ENCODE measurements around the gene RPSA.

RPSA gene

DNA sequence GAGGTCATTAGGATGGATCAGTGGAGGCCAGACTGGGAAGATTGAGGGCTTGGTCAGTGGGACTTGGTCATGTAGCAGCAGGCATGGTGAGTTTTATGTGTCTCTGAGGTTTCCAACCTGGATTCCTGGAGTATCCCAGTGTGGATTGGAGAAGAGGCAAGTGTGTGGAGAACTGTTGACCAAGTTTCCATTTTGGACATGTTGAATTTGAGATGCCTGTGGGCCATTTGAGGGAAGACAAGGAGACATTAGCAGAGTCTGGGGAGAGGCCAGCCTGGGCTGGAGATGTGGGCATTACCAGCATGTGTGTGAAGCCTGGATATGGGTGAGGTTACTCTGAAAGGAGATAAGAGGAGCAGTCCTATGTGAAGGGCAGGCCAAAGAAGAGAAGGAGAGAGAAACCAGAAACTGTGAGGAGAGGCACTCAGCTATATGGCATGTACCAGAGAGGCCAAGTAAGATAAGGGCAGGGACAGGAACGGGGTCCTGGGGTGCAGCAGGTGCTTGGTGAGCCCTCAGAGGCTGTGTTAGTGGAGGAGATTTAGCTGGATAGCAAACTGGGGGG lies 19.0 kb upstream of the RPSA start:
- in situ Hi-C loops (cut with HindIII; ENCODE audit: low pct_ligation_motif_present, low pct_unique_long_range_greater_than_20kb, low sequenced_read_pairs): no loop called here

DNA sequence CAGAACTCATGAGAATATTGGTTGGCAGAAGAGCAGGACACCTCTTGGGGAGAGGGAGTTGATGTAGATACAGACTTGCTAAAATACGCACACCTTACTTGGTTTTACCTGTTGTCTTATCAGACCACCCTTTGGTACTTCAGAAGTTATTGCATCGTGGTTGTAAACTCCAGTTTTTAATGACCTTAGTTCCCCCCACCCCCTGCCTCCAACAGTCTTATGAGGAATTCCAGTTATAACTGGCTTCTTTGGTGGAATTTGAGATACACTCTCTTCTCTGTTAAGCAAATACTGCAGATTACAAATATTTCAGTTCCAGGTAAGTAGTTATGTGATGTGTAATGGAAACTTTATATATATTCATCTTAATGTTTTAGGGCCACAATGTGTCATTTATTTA lies 18.4 kb upstream of the RPSA start:
- in situ Hi-C loops (cut with HindIII; ENCODE audit: low pct_ligation_motif_present, low pct_unique_long_range_greater_than_20kb, low sequenced_read_pairs): no loop called here
- DNase-seq: no peak

More for the DNA sequence above, 19.0 kb upstream of the RPSA start:
- no peak for DNase-seq

DNA sequence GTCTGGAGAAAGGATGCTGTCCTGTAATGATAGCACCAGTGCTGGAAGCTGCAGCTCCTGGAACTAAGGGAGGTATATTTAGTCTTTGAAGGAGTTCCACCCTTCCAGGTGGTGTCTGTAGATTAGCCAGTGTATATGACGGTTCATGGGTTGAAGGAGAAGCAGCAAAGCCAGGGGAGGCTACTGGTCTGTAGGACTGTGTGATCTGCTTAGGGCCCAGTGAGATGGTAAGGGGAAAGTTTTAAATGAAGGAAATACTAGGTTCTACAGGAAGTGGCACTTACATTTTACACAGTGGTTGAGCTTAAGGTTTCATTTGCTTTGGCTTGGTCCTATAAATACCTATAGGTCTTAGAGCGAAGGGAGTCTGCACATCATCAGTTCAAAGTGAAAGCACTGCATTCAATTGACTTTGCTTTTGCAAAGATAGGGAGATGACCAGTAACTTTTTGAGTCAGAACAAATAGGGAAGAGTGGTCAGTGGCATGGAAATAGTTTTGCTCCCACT lies 17.7 kb upstream of the RPSA start:
- DNase-seq: no peak
- in situ Hi-C loops (cut with HindIII; ENCODE audit: low pct_ligation_motif_present, low pct_unique_long_range_greater_than_20kb, low sequenced_read_pairs): no loop called here

DNA sequence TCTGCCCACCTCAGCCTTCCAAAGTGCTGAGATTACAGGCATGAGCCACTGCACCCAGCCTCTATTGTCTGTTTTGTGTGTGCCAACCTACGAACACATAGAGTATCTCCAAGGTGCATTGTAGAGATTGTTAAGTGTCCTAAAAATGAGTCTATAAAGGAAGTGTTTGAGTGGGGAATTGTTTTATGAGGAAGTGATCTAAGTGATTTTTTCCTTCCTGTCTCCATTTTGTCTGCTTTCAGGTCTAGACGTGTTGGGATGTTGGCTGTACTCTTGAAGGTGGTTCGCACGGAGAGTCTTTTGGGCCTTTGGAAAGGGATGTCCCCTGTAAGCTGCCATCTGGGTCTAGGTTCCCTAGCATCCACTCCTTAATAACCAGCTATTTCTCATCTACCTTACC lies 16.3 kb upstream of the RPSA start:
- in situ Hi-C loops (cut with HindIII; ENCODE audit: low pct_ligation_motif_present, low pct_unique_long_range_greater_than_20kb, low sequenced_read_pairs): no loop called here
- DNase-seq: no peak

DNA sequence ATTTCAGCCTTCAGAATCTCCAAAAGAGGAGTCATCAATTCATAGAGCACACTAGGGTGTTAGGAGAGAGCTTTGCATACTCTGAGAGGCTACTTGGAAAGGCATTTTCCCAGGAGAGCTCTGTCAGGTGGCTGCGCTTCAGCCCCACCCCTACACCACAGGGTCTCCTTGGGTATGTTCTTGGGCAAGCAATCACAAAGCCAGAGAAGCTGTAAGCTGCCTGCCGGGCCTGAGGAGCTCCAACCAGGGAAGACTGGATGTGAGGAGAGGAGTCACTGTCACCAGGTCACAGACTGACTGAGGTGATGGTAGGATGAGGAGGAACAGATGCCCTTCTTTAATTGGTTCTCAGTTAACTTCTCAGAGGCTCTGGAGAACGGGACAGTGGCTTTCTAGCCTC lies 9.8 kb upstream of the RPSA start:
- DNase-seq: no peak
- in situ Hi-C loops (cut with HindIII; ENCODE audit: low pct_ligation_motif_present, low pct_unique_long_range_greater_than_20kb, low sequenced_read_pairs): no loop called here

DNA sequence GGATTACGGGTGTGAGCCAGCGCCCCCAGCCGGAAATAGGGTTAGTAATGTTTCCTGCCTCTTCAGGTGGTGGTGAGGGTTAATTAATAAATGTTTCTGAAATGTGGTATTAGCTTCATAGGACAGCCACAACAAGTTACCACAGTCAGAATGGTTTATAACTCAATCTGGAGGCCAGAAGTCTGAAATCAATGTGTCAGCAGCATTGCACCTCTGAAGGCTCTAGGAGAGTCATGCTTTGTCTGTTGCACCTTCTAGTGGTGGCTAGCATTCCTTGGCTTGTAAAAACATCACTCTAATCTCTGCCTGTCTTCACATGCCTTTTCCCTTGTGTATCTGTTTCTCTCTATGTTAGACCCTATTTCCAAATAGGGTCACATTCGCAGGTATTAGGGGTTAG lies 7.8 kb upstream of the RPSA start:
- DNase-seq: no peak
- in situ Hi-C loops (cut with HindIII; ENCODE audit: low pct_ligation_motif_present, low pct_unique_long_range_greater_than_20kb, low sequenced_read_pairs): no loop called here

DNA sequence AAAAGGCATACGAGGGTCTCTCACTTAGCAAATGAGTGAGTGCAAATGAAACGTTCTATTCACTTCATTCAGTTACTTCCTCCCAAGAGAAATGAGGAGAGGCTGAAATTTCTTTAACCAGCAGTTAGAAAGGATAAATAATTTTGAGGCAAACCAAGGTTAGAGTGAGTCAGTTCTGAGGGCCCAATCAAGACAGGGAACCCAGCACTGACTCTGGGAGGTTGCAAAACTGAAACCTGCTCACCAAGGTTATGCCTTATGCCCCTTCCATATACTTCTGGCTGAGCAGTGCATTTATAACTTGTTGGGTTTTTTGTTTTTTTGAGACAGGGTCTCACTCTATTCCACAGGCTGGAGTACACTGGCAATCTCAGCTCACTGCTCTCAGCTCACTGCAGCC lies 4.5 kb upstream of the RPSA start:
- in situ Hi-C loops (cut with HindIII; ENCODE audit: low pct_ligation_motif_present, low pct_unique_long_range_greater_than_20kb, low sequenced_read_pairs): no loop called here
- no peak for DNase-seq

DNA sequence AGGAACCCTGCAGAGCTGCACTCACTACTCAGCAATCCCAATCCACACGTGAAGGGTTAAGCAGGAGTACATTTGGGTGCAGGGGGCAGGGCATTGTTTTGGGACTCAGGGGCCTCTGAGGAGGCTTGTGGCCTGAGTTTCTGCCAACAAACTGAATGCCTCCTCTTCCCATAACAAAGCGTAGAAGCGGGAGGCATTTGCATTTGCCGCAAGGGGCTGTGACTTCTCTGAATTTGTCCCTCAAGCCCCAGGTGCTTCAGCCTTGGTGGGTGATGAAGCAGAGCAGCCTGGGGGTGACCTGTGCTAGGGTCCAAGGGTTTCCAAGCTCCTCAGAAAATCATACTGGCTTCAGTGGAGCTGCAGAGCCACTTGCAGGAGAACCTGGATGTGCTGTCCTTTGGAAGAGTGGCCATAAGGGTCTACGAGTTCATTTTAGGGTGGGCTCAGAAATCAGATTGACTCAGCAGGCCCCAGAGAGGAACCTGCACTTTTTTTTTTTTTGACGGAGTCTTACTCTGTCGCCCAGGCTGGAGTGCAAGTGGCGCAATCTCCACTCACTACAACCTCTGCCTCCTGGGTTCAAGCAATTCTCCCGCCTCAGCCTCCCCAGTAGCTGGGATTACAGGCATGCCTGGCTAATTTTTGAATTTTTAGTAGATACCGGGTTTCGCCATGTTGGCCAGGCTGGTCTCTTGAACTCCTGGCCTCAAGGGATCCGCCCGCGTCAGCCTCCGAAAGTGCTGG lies 1.4 kb upstream of the RPSA start:
- no peak for DNase-seq
- in situ Hi-C loops (cut with HindIII; ENCODE audit: low pct_ligation_motif_present, low pct_unique_long_range_greater_than_20kb, low sequenced_read_pairs): no loop called here

DNA sequence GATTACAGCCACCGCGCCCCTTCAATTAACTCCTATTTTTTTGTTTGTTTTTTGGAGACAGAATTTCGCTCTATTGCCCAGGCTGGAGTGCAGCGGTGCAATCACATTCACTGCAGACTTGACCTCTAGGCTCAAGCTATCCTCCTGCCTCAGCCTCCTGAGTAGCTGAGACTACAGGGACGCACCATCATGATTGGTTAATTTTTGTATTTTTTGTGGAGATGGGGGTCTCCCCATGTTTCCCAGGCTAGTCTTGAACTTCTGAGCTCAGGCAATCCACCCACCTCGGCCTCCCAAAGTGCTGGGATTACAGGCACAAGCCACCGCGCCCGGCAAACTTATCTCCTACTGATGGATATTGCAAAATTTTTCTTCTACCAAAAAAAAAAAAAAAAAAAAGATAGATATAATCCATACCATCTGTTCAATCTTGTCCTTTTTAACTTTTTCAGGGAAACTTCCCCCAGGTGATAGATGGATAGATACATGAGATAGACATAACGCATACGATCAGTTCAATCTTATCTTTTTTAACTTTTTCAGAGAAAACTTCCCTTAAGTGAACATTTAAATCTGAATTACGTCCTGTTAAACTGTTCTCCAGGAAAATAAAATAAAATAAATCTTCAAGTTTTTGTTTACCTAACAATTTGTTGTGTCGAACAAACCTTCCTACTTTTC lies 693 bp upstream of the RPSA start:
- DNase-seq: no peak
- in situ Hi-C loops (cut with HindIII; ENCODE audit: low pct_ligation_motif_present, low pct_unique_long_range_greater_than_20kb, low sequenced_read_pairs): no loop called here

DNA sequence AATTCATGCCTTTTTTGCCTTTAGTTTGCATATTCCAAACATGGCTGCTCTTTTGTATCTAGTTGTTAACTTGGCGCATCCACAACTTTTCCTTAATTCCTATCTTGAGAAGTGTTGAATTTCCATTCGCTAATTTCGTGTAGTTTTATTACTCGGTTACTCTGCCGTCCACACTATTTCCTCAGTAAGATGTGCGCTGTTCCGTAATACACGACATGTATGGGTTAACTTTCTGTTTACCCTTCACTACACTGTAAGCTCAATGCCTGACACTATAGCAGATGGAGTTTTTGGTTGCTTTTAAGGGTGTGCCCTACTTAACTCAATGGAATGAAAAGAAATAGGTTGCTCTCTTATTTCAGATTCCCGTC lies 724 bp downstream of the RPSA start:
- in situ Hi-C loops (cut with HindIII; ENCODE audit: low pct_ligation_motif_present, low pct_unique_long_range_greater_than_20kb, low sequenced_read_pairs): no loop called here
- no peak for DNase-seq

DNA sequence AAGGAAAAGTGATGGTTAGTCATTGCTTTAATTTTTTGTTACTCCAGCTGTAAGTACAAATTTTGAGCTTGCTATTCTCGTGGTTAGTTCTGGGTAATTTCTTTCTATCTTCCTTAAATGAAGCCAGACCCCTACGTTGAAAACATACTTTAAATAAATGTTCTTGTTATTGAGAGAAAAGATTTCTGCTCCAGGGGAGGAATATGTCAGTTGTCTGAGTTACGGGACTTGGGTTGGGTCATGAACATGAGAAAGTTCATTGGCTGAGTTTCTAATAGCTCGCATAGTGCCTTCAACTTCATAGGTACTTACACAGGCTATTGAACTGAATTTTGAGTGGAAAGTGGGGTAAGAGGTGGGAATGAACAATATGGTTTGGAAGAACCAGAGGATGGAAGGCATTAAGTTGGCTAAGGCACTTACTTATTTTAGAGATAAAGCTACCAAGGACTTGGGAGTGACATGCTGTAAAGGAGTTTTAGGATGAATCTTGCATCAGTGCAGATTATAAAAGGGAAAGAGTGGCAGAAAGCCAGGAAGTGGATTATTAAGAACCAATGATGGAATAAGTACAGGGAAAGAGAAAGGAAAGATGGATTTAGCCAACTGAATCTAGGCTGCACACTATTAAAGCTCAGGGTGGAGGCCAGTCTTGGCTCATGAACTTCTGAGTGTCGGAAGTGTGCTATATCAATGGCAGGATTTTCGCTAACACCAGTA lies 1.4 kb downstream of the RPSA start:
- in situ Hi-C loops (cut with HindIII; ENCODE audit: low pct_ligation_motif_present, low pct_unique_long_range_greater_than_20kb, low sequenced_read_pairs): no loop called here
- DNase-seq: no peak

DNA sequence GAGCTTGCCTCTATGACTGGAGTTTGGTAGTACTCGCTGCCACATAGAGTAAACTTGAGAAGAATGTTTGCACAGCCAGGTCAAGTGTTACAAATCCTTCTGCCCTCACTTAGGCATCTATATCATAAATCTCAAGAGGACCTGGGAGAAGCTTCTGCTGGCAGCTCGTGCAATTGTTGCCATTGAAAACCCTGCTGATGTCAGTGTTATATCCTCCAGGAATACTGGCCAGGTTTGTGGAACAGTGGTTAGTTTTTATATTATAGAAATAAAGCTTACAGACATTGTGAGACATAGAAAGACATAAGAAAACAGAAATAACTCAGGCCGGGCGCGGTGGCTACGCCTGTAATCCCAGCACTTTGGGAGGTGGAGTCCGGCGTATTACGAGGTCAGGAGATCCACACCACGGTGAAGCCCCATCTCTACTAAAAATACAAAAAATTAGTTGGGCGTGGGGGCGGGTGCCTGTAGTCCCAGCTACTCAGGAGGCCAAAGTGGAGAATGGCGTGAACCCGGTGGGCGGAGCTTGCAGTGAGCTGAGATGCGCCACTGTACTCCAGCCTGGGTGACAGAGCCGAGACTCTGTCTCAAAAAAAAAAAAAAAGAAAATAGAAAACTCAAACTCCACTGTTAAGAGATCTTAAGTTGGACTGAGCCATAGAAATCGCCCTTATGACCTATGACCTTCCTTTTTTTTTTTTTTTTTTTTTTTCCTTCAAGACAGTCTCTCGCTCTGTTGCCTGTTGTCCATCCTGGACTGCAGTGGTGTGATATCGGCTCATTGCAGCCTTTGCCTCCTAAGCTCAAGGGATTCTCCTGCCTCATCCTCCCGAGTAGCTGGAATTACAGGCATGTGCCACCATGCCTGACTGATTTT lies 2.2 kb downstream of the RPSA start:
- in situ Hi-C loops (cut with HindIII; ENCODE audit: low pct_ligation_motif_present, low pct_unique_long_range_greater_than_20kb, low sequenced_read_pairs): no loop called here
- DNase-seq: no peak

DNA sequence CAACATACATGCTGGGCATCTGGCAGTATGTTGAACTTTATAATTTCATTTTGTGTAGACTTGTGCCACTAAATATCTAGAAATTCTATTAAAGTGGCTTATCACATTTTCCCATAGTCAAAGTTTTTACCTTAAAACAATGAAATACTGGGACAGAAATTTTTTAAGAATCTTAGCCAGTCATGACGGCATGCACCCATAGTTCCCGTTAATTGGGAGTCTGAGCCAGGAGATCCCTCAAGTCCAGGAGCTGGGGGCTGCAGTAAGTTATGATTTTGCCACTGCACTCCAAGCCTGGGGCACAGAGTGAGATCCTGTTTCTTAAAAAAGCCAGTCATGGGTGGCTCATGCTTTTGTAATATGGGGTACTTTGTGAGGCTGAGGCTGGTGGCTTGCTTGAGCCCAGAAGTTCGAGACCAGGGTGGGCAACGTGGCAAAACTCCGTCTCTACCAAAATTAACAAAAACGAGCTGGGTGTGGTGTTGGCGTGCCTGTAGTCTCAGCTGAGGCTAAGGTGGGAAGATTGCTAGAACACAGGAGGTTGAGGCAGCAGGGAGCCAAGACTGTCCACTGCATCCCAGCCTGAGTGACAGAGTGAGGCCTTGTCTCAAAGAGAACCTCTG lies 3.1 kb downstream of the RPSA start:
- in situ Hi-C loops (cut with HindIII; ENCODE audit: low pct_ligation_motif_present, low pct_unique_long_range_greater_than_20kb, low sequenced_read_pairs): no loop called here
- DNase-seq: no peak

DNA sequence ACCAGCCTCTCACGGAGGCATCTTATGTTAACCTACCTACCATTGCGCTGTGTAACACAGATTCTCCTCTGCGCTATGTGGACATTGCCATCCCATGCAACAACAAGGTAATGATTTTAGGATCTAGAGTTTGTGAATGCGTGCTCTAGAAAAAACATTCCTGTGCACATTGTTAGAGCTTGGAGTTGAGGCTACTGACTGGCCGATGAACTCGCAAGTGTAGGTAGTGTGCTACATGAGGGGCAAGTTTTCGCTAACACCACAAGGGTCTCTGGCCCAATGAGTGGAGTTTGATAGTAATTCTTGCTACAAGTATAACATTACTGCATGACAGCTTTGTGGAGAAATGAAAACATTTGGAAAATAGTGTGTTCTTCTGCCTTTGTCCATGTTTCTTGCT lies 4.4 kb downstream of the RPSA start:
- in situ Hi-C loops (cut with HindIII; ENCODE audit: low pct_ligation_motif_present, low pct_unique_long_range_greater_than_20kb, low sequenced_read_pairs): no loop called here
- DNase-seq: no peak

DNA sequence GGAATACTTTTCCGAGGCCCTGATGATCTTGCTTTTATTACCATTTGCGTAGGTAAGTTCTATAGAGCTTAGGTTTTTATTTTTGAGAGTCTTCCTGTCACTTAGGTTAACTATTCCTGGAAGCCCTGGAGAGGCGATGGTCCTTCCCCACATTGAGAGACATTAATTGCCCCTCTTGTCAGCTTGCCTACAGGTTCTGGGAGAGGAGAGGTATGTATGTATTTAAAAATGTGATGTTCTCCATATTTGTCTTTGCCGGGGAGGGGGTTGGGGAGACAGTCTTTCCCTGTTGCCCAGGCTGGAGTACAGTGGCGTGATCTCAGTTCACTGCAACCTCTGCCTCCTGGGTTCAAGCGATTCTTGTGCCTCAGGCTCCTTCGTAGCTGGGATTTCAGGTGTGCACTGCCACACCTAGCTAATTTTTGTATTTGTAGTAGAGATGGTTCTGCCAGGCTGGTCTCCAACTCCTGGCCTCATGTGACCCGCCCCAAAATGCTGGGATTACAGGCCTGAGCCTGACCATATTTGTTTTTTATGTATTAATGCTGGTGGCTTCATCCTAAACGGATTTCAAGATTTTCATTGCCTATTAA lies 6.2 kb downstream of the RPSA start:
- no peak for DNase-seq
- in situ Hi-C loops (cut with HindIII; ENCODE audit: low pct_ligation_motif_present, low pct_unique_long_range_greater_than_20kb, low sequenced_read_pairs): no loop called here

DNA sequence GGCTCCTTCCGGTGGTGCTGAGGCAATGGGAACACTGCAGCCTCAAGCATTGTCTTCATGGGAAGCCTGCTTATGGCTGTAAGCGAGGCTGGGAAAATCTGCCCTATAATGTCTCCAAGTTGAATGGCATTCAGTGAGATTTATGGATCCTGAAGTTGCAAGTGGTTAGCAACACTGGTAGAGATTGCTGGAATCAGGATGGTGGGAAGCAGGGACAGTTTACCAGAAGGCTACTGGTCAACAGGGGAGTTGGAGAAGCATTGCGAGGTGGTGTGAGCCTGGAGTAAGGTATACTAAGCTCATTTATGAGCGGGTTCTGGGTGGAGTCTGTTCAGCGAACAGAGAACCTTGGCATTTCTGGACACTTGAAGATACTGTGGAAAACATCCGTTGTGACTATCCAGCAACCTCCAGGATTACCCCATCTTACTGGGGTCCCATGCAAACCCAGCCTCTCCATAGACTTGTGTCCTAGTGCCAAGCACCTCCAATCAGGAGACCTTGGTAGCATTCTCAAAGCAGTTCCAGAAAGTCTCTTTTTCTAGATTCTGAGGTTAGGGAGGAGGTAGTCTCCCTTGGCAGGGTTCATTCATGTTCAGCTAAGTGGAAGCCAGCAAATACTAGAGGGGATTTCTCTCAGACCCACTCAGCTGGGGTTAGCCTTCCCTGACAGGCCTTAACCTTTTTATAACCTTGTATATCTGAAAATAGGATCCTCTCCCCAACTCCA lies 7.3 kb downstream of the RPSA start:
- in situ Hi-C loops (cut with HindIII; ENCODE audit: low pct_ligation_motif_present, low pct_unique_long_range_greater_than_20kb, low sequenced_read_pairs): no loop called here
- no peak for DNase-seq

DNA sequence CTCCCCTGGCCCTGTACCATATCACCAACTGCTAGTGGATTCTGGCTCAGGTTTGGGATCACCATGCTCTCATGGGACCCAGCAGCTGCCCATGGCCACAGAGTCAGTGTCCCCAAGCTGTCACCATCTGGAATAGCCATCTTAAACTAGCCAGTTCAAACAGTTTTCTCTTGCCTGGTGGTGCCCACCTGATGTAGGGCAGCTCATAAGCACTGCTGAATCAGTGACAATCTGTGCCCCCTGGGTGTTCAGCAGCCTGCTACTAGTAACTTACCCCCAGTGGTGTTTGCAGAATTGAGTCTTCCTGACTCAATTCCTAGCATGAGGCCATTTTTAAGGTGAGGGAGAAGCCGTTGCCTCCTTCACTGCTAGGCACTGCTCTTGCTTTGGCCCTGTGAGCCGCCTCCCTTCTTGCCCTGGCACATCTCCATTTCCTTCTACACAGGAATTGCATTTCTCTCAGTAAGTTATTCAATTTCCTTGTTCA lies 7.9 kb downstream of the RPSA start:
- no peak for DNase-seq
- in situ Hi-C loops (cut with HindIII; ENCODE audit: low pct_ligation_motif_present, low pct_unique_long_range_greater_than_20kb, low sequenced_read_pairs): no loop called here

All from ACHN (cell line).